Fibroblast of lung (primary cell): ENCODE results near the gene AGBL1. TPM values are rescaled to one million over a fixed set of nuclear protein-coding genes. Genes with fewer than 3 reads are reported as not detected.

Experiments
- DNase-seq, 2 donors: peaks; one replicate each; pipeline versions ENCODE4 v3.0.0 to v3.0.0-alpha.2; 2010; ENCODE audit warnings: low read depth in 2 of 2
- H2AFZ ChIP-seq: 2 replicates; pipeline ENCODE4 v1.5.1; 2012; ENCODE audit warnings: low read length, control low read depth, inconsistent platforms
- H3K27ac ChIP-seq: 2 replicates; pipeline ENCODE4 v1.5.1; 2011; ENCODE audit warnings: low read length, control low read depth; ENCODE audit not compliant: insufficient read depth
- H3K27me3 ChIP-seq: 2 replicates; pipeline ENCODE4 v1.5.1; 2011; ENCODE audit warnings: mild to moderate bottlenecking, low read length; ENCODE audit not compliant: control insufficient read depth, insufficient read depth
- H3K36me3 ChIP-seq: 2 replicates; pipeline ENCODE4 v1.5.1; 2011; ENCODE audit warnings: low read length; ENCODE audit not compliant: control insufficient read depth, insufficient read depth
- H3K4me1 ChIP-seq: 2 replicates; pipeline ENCODE4 v1.5.1; 2011; ENCODE audit warnings: low read length; ENCODE audit not compliant: control insufficient read depth, insufficient read depth; ENCODE audit errors: extremely low read depth
- H3K4me2 ChIP-seq: 2 replicates; pipeline ENCODE4 v1.5.1; 2011; ENCODE audit warnings: low read length, control low read depth; ENCODE audit not compliant: insufficient read depth; ENCODE audit errors: extremely low read depth
- H3K4me3 ChIP-seq, 4 experiments: fragments of 200-600 bp in 1 of 4; sonication (generic) in 1 of 4; replicated peaks in 1 of 4; 2 replicates each; pipeline ENCODE4 v1.5.1; 2011 to 2016; ENCODE audit warnings: low read length in 4 of 4, low read depth in 3 of 4, mild to moderate bottlenecking in 3 of 4, control low read depth in 2 of 4, inconsistent platforms in 1 of 4, mixed read lengths in 1 of 4; ENCODE audit not compliant: insufficient read depth in 1 of 4; ENCODE audit errors: control extremely low read depth in 1 of 4
- H3K79me2 ChIP-seq: 2 replicates; pipeline ENCODE4 v1.5.1; 2012; ENCODE audit warnings: mild to moderate bottlenecking, low read length, inconsistent platforms; ENCODE audit not compliant: control insufficient read depth, insufficient read depth
- H3K9ac ChIP-seq: 2 replicates; pipeline ENCODE4 v1.5.1; 2011; ENCODE audit warnings: mild to moderate bottlenecking, low read length, control low read depth; ENCODE audit not compliant: insufficient read depth
- H3K9me3 ChIP-seq: 2 replicates; pipeline ENCODE4 v1.5.1; 2012; ENCODE audit warnings: low read depth, low read length; ENCODE audit not compliant: control insufficient read depth, insufficient read depth
- H4K20me1 ChIP-seq: 2 replicates; pipeline ENCODE4 v1.5.1; 2011; ENCODE audit warnings: low read length; ENCODE audit not compliant: control insufficient read depth, insufficient read depth; ENCODE audit errors: extremely low read depth
- CTCF ChIP-seq, 2 donors: IDR thresholded peaks in 1 of 2; conservative IDR thresholded peaks in 1 of 2; 1 replicate in 1 of 2; 2 replicates in 1 of 2; pipeline ENCODE4 v1.5.1; 2011 to 2012; ENCODE audit warnings: low read length in 2 of 2, control low read depth in 1 of 2, inconsistent platforms in 1 of 2, low read depth in 1 of 2, mild to moderate bottlenecking in 1 of 2
- EZH2 ChIP-seq: IDR thresholded peaks from 2 replicates; pipeline ENCODE4 v1.5.1; 2012; ENCODE audit warnings: low read length, control low read depth, mild to moderate bottlenecking; ENCODE audit errors: missing control alignments
- polyA plus RNA-seq, 2 donors: library from polyadenylated mRNA; depleted of rRNA in 1 of 2; stranded (reverse) in 1 of 2; unstranded in 1 of 2; fragments of >200 nt; gene quantifications; 2 replicates each; pipeline ENCODE4 v1.2.1, GENCODE V29; 2011 to 2012; ENCODE audit warnings: missing spikeins in 1 of 2
- total RNA-seq: library from RNA; depleted of rRNA; stranded (reverse); fragments of >200 nt; gene quantifications from 2 replicates; pipeline ENCODE4 v1.2.1, GENCODE V29; 2014

The AGBL1 gene
- total and polyA plus RNA-seq, 2 donors (not counting 1 experiment from before 2014, with no cell fraction given), result not detected

- Histone ChIP-seq H3K36me3 (no peaks in the 10 kb centered on the region), H3K4me3 (no peak overlapping the region), H2AFZ (no peak overlapping the region), H3K27ac (no peak overlapping the region), H3K9me3 (no peaks in the 10 kb centered on the region), H3K9ac (no peak overlapping the region), H3K4me2 (no peak overlapping the region), H3K27me3 (no peaks in the 10 kb centered on the region), H4K20me1 (no peaks in the 10 kb centered on the region), H3K79me2 (no peaks in the 10 kb centered on the region), H3K4me1 (no peaks in the 10 kb centered on the region)
- TF ChIP-seq CTCF (conservative IDR thresholded peaks at IDR 0.05 in 1 of 2, IDR thresholded peaks at IDR 0.05 in 1 of 2; ENCODE audit: low read depth in 1 of 2, low read length in 2 of 2) (no peak), EZH2 (no peak)
- DNase-seq, result no peak
Observed at GRCh38 chr15:86329311-86330013, 249.8 kb downstream of the AGBL1 start.

GRCh38 chr15:86333819-86334218, 254.1 kb downstream of the AGBL1 start:
- peak in 1 of 2 donors; percentile 13 for DNase-seq
- no peaks in the 10 kb centered on the region for H3K4me1 ChIP-seq
- no peak overlapping the region for H3K4me3 ChIP-seq
- no peaks in the 10 kb centered on the region for H3K36me3 ChIP-seq
- H3K27ac ChIP-seq, result no peak overlapping the region
- H3K9ac ChIP-seq, result no peak overlapping the region
- H3K9me3 ChIP-seq, result no peaks in the 10 kb centered on the region
- no peaks in the 10 kb centered on the region for H3K79me2 ChIP-seq
- H3K4me2 ChIP-seq, result no peak overlapping the region
- no peak overlapping the region for H2AFZ ChIP-seq
- H4K20me1 ChIP-seq, result no peaks in the 10 kb centered on the region
- no peaks in the 10 kb centered on the region for H3K27me3 ChIP-seq
- no peak for TF ChIP-seq CTCF (conservative IDR thresholded peaks at IDR 0.05 in 1 of 2, IDR thresholded peaks at IDR 0.05 in 1 of 2; ENCODE audit: low read depth in 1 of 2, low read length in 2 of 2)
- no peak for TF ChIP-seq EZH2

- peak in 1 of 2 donors; percentile 97 for DNase-seq
- H3K4me1 ChIP-seq, result no peaks in the 10 kb centered on the region
- H3K4me2 ChIP-seq, result no peak overlapping the region
- no peak overlapping the region for H2AFZ ChIP-seq
- H3K9ac ChIP-seq, result no peak overlapping the region
- no peaks in the 10 kb centered on the region for H3K9me3 ChIP-seq
- no peaks in the 10 kb centered on the region for H4K20me1 ChIP-seq
- H3K79me2 ChIP-seq, result no peaks in the 10 kb centered on the region
- no peak overlapping the region for H3K27ac ChIP-seq
- H3K4me3 ChIP-seq, result no peak overlapping the region
- H3K27me3 ChIP-seq, result no peaks in the 10 kb centered on the region
- no peaks in the 10 kb centered on the region for H3K36me3 ChIP-seq
- TF ChIP-seq EZH2 (no peak), CTCF (conservative IDR thresholded peaks at IDR 0.05 in 1 of 2, IDR thresholded peaks at IDR 0.05 in 1 of 2; ENCODE audit: low read depth in 1 of 2, low read length in 2 of 2) (no peak)
Observed at GRCh38 chr15:86336051-86336788, 256.5 kb downstream of the AGBL1 start.
